GM06990 (cell line): Measurements from ENCODE around the gene CFAP299.

Experiments used
- DNase-seq: peaks from one replicate; pipeline ENCODE4 v3.0.0-alpha.2; 2011; ENCODE audit not compliant: insufficient read length; ENCODE audit errors: extremely low read depth
- H3K27me3 ChIP-seq: replicated peaks from 2 replicates; pipeline ENCODE4 v1.6.0; 2011; ENCODE audit warnings: low read length; ENCODE audit not compliant: control insufficient read depth, insufficient read depth
- H3K36me3 ChIP-seq: 2 replicates; pipeline ENCODE4 v1.5.1; 2011; ENCODE audit warnings: low read length; ENCODE audit not compliant: control insufficient read depth, insufficient read depth
- H3K4me3 ChIP-seq: replicated peaks from 2 replicates; pipeline ENCODE4 v1.5.1; 2011; ENCODE audit warnings: low read depth, mild to moderate bottlenecking, control low read depth, low read length
- CTCF ChIP-seq: IDR thresholded peaks from 2 replicates; pipeline ENCODE4 v1.5.1; 2011; ENCODE audit warnings: low read length, control low read depth, mild to moderate bottlenecking, inconsistent platforms; ENCODE audit not compliant: insufficient read depth, poor library complexity, severe bottlenecking

Gene CFAP299

GRCh38 chr4:80587871-80588385 is 252.4 kb downstream of the CFAP299 start:
- H3K4me3 ChIP-seq: no peak overlapping the region
- no peak for DNase-seq
- H3K27me3 ChIP-seq: no peaks in the 10 kb centered on the region
- TF ChIP-seq CTCF: no peak
- no peaks in the 10 kb centered on the region for H3K36me3 ChIP-seq

- TF ChIP-seq CTCF: peak; percentile 40
- H3K27me3 ChIP-seq: no peaks in the 10 kb centered on the region
- H3K36me3 ChIP-seq: no peaks in the 10 kb centered on the region
- DNase-seq: no peak
- no peak overlapping the region for H3K4me3 ChIP-seq
Observed at GRCh38 chr4:80592950-80593349, 257.4 kb downstream of the CFAP299 start.

GRCh38 chr4:80594701-80595100 is 259.2 kb downstream of the CFAP299 start:
- H3K36me3 ChIP-seq: no peaks in the 10 kb centered on the region
- H3K27me3 ChIP-seq: no peaks in the 10 kb centered on the region
- TF ChIP-seq CTCF: no peak
- no peak overlapping the region for H3K4me3 ChIP-seq
- DNase-seq: no peak

- Histone ChIP-seq H3K36me3 (no peaks in the 10 kb centered on the region), H3K4me3 (no peak overlapping the region), H3K27me3 (no peaks in the 10 kb centered on the region)
- DNase-seq: no peak
- no peak for TF ChIP-seq CTCF
Observed at GRCh38 chr4:80608281-80608980, 272.9 kb downstream of the CFAP299 start.

GRCh38 chr4:80610199-80610598 is 274.7 kb downstream of the CFAP299 start:
- no peaks in the 10 kb centered on the region for H3K27me3 ChIP-seq
- no peak overlapping the region for H3K4me3 ChIP-seq
- no peak for DNase-seq
- no peak for TF ChIP-seq CTCF
- no peaks in the 10 kb centered on the region for H3K36me3 ChIP-seq
